ENCODE measurements around the gene REP15.
"Not testable (repeated sequence)": the region's sequence is repeated elsewhere in the genome, so short reads cannot be mapped to it uniquely, and the experiment has no call there.

The REP15 gene

GRCh38 chr12:27696864-27697564 lies 767 bp downstream of the REP15 start:
- DNase-seq (ENCODE audit: low read depth, low spot score) = no peak

GRCh38 chr12:27703720-27704452 lies 7.6 kb downstream of the REP15 start:
- peak; percentile 48 for DNase-seq (ENCODE audit: low read depth, low spot score)

GRCh38 chr12:27705263-27705662 lies 9.0 kb downstream of the REP15 start:
- DNase-seq (ENCODE audit: low read depth, low spot score) = peak; percentile 23

GRCh38 chr12:27707216-27707615 lies 11.0 kb downstream of the REP15 start:
- DNase-seq (ENCODE audit: low read depth, low spot score) = no peak

GRCh38 chr12:27709212-27709931 lies 13.1 kb downstream of the REP15 start:
- no peak for DNase-seq (ENCODE audit: low read depth, low spot score)

- DNase-seq (ENCODE audit: low read depth, low spot score) = no peak
These were observed 13.8 kb downstream of the REP15 start for GRCh38 chr12:27709932-27710591.

GRCh38 chr12:27710592-27711316 lies 14.5 kb downstream of the REP15 start, which contains the start of gene MRPS35:
Gene MRPS35, plus strand, starts transcription at chr12:27710832. Its CDS starts 12 bp downstream, at chr12:27710844.
- DNase-seq (ENCODE audit: low read depth, low spot score) = no peak

- no peak for DNase-seq (ENCODE audit: low read depth, low spot score)
These were observed 15.1 kb downstream of the REP15 start for GRCh38 chr12:27711317-27711682.

GRCh38 chr12:27711967-27712366 lies 15.7 kb downstream of the REP15 start:
- no peak for DNase-seq (ENCODE audit: low read depth, low spot score)

- DNase-seq (ENCODE audit: low read depth, low spot score) = no peak
These were observed 27.0 kb downstream of the REP15 start for GRCh38 chr12:27723212-27723611.

- no peak for DNase-seq (ENCODE audit: low read depth, low spot score)
These were observed 33.9 kb downstream of the REP15 start for GRCh38 chr12:27730097-27730588.

GRCh38 chr12:27732281-27732680 lies 36.0 kb downstream of the REP15 start:
- DNase-seq (ENCODE audit: low read depth, low spot score) = no peak

GRCh38 chr12:27733052-27733656 lies 36.9 kb downstream of the REP15 start:
- DNase-seq (ENCODE audit: low read depth, low spot score) = no peak

- no peak for DNase-seq (ENCODE audit: low read depth, low spot score)
These were observed 37.5 kb downstream of the REP15 start for GRCh38 chr12:27733791-27734190.

- DNase-seq (ENCODE audit: low read depth, low spot score) = not testable (repeated sequence)
These were observed 38.1 kb downstream of the REP15 start for GRCh38 chr12:27734321-27734720.

GRCh38 chr12:27743601-27744000 lies 47.4 kb downstream of the REP15 start:
- no peak for DNase-seq (ENCODE audit: low read depth, low spot score)

- not testable (repeated sequence) for DNase-seq (ENCODE audit: low read depth, low spot score)
These were observed 49.5 kb downstream of the REP15 start for GRCh38 chr12:27745734-27746133.

Measured in iPS DF 19.7 (cell line).